Heart left ventricle (tissue), 13 donors: Measurements from ENCODE around the gene NANOGP8.

Source experiments
- CTCF ChIP-seq, 12 donors: fragments of 200-600 bp; sonication (generic) in 4 of 12; IDR thresholded peaks; one replicate each; pipeline versions ENCODE4 v1.5.0 to v1.8.0; 2018 to 2022; ENCODE audit warnings: antibody characterized with exemption in 12 of 12, mild to moderate bottlenecking in 5 of 12
- POLR2A ChIP-seq, 2 donors: fragments of 450-650 bp; IDR thresholded peaks; one replicate each; pipeline ENCODE4 v1.6.1; 2017; ENCODE audit warnings: antibody characterized with exemption in 2 of 2, mild to moderate bottlenecking in 2 of 2, moderate library complexity in 2 of 2
- donor health status: ischemic (EF 13 %, LVEDD 7.1; RV severe dilation, severe dysfunction).
- donor health status: DM: no; HTN: yes; CAD: no.
- donor health status: DM: no; HTN: no; CAD: no.
- donor health status: ischemic (EF 25% LVEDD 6.9; RV normal size, moderate dysfunction).
- donor health status: ischemic (EF 25% LVEDD 5.7; RV mildly dilated, moderate dysfunction).
- donor health status: ischemic (EF 35%, LVEDD 5.7; RV mildly dilated, moderate dysfunction).
- donor health status: nonischemic (EF 11% LVEDD 7.7; RV severe dilation, severe dysfunction).
- donor health status: DM: yes; HTN: yes; CAD: no.
- donor health status: PGD.
- donor health status: ischemic (EF 29% LVEDD 5.4; RV normal size, mild dysfunction).
- donor health status: nonischemic (EF 23%, LVEDD 6.1; RV moderate dilation, normal function).

GRCh38 chr15:35117543-35118265, 32.6 kb upstream of the NANOGP8 start:
- TF ChIP-seq CTCF (IDR thresholded peaks at IDR 0.05), result no peak
- no peak for TF ChIP-seq POLR2A (IDR thresholded peaks at IDR 0.05)
